Glutamatergic neuron (in vitro differentiated cells): ENCODE results near the gene CIAO1. TPM values are rescaled to one million over a fixed set of nuclear protein-coding genes. Genes with fewer than 3 reads are reported as not detected.
"Not testable (repeated sequence)": the region's sequence is repeated elsewhere in the genome, so short reads cannot be mapped to it uniquely, and the experiment has no call there.

Source experiments
- DNase-seq: peaks from one replicate; pipeline ENCODE4 v3.0.0; 2022
- H3K27ac Mint-ChIP-seq: one replicate; pipeline ENCODE4 v1.8.0; 2020; ENCODE audit warnings: mild to moderate bottlenecking, mixed read lengths, inconsistent platforms; ENCODE audit not compliant: unreplicated experiment
- H3K27me3 Mint-ChIP-seq: one replicate; pipeline ENCODE4 v1.8.0; 2020; ENCODE audit warnings: mild to moderate bottlenecking, moderate library complexity, mixed read lengths, inconsistent platforms; ENCODE audit not compliant: unreplicated experiment
- H3K36me3 Mint-ChIP-seq: one replicate; pipeline ENCODE4 v1.8.0; 2020; ENCODE audit warnings: mild to moderate bottlenecking, mixed read lengths, inconsistent platforms; ENCODE audit not compliant: unreplicated experiment
- H3K4me1 Mint-ChIP-seq: one replicate; pipeline ENCODE4 v1.8.0; 2020; ENCODE audit warnings: mild to moderate bottlenecking, low read depth, mixed read lengths, inconsistent platforms; ENCODE audit not compliant: unreplicated experiment
- H3K4me3 Mint-ChIP-seq: one replicate; pipeline ENCODE4 v1.8.0; 2020; ENCODE audit warnings: mild to moderate bottlenecking, mixed read lengths, inconsistent platforms; ENCODE audit not compliant: unreplicated experiment
- H3K9me3 Mint-ChIP-seq: one replicate; pipeline ENCODE4 v1.8.0; 2020; ENCODE audit warnings: mild to moderate bottlenecking, moderate library complexity, mixed read lengths, inconsistent platforms; ENCODE audit not compliant: unreplicated experiment
- CTCF ChIP-seq: fragments of 200-600 bp; sonication (generic); IDR thresholded peaks from one replicate; pipeline ENCODE4 v1.5.0; 2021; ENCODE audit not compliant: partially characterized antibody, unreplicated experiment
- long read RNA-seq: library from polyadenylated mRNA; unstranded; transcript quantifications from one replicate; pipeline ENCODE4 v2.0.0, GENCODE V29; 2020; ENCODE audit not compliant: unreplicated experiment
- total RNA-seq: library from RNA; stranded (reverse); fragmentation: NEBNext Ultra II Directional; extraction: Animal tissue kit (Norgen Biotek cat#: 25700); gene quantifications from one replicate; pipeline ENCODE4 v1.2.1, GENCODE V29; 2021; ENCODE audit not compliant: unreplicated experiment

CIAO1 gene
- 68.1 TPM for total RNA-seq
- long read RNA-seq, transcript CIAO1-203 (7 exons, 1,533 nt), result major isoform, 29 of 43 reads
- long read RNA-seq, partial matches to known transcripts, result 4 of 43 reads
- long read RNA-seq, other reads (novel, unspliced or antisense), result 10 of 43 reads

- peaks cover 4% of the 10 kb centered on the region for H3K9me3 Mint-ChIP-seq
- no peak for TF ChIP-seq CTCF
- H3K27ac Mint-ChIP-seq, result peak within 1 kb of the TSS; percentile 94
- DNase-seq, result peak; percentile 99
- H3K4me3 Mint-ChIP-seq, result peak within 1 kb of the TSS; percentile 99
- peaks cover 13% of the 10 kb centered on the region for H3K4me1 Mint-ChIP-seq
- H3K27me3 Mint-ChIP-seq, result no peaks in the 10 kb centered on the region
- H3K36me3 Mint-ChIP-seq, result no peaks in the 10 kb centered on the region
These were observed at the start of gene CIAO1, which contains the start of gene TMEM127 for GRCh38 chr2:96265840-96266679. TSS of gene CIAO1 (plus strand) at chr2:96266225. CDS start at chr2:96266351, 126 bp downstream. TSS of gene TMEM127 (minus strand) at chr2:96265997. CDS start at chr2:96265381, 616 bp downstream.

- DNase-seq, result no peak
- peaks cover 3% of the 10 kb centered on the region for H3K27me3 Mint-ChIP-seq
- no peak for TF ChIP-seq CTCF
- H3K27ac Mint-ChIP-seq, result no peak overlapping the region
- H3K4me3 Mint-ChIP-seq, result no peak overlapping the region
- H3K4me1 Mint-ChIP-seq, result no peaks in the 10 kb centered on the region
- H3K36me3 Mint-ChIP-seq, result no peaks in the 10 kb centered on the region
- H3K9me3 Mint-ChIP-seq, result no peaks in the 10 kb centered on the region
These were observed 47.4 kb upstream of the CIAO1 start for GRCh38 chr2:96218508-96219131.

GRCh38 chr2:96219959-96220358, 46.1 kb upstream of the CIAO1 start:
- not testable (repeated sequence) for H3K4me1 Mint-ChIP-seq, H3K36me3 Mint-ChIP-seq, H3K27ac Mint-ChIP-seq, DNase-seq, H3K4me3 Mint-ChIP-seq, H3K9me3 Mint-ChIP-seq, H3K27me3 Mint-ChIP-seq

- not testable (repeated sequence) for H3K27ac Mint-ChIP-seq, H3K4me3 Mint-ChIP-seq, H3K4me1 Mint-ChIP-seq, H3K9me3 Mint-ChIP-seq, H3K27me3 Mint-ChIP-seq, H3K36me3 Mint-ChIP-seq, DNase-seq
These were observed 44.9 kb upstream of the CIAO1 start for GRCh38 chr2:96221106-96221505.

GRCh38 chr2:96225016-96225533, 41.0 kb upstream of the CIAO1 start:
- Mint-ChIP-seq H3K4me1 (no peaks in the 10 kb centered on the region), H3K27ac (no peak overlapping the region), H3K27me3 (no peaks in the 10 kb centered on the region), H3K36me3 (no peaks in the 10 kb centered on the region), H3K9me3 (no peaks in the 10 kb centered on the region), H3K4me3 (no peak overlapping the region)
- no peak for DNase-seq
- TF ChIP-seq CTCF, result no peak
